ENCODE data around the gene URM1.

Gene URM1

GRCh38 chr9:128393145-128393775 lies 22.1 kb downstream of the URM1 start:
- Histone ChIP-seq H3K27me3 (ENCODE audit: insufficient read depth, insufficient read length) (peaks cover 97% of the 10 kb centered on the region), H3K9ac (ENCODE audit: insufficient read length, low read depth) (peak overlapping the region; percentile 88), H3K4me3 (ENCODE audit: insufficient read length, low read depth) (peak overlapping the region; percentile 49), H3K9me3 (ENCODE audit: insufficient read depth, low read length) (no peaks in the 10 kb centered on the region), H3K36me3 (ENCODE audit: insufficient read depth, insufficient read length, low read length) (peaks cover 33% of the 10 kb centered on the region), H3K4me1 (ENCODE audit: insufficient read depth, insufficient read length) (peaks cover 25% of the 10 kb centered on the region)
- no peak for TF ChIP-seq SUZ12 (IDR thresholded peaks at IDR 0.05; ENCODE audit: extremely low read depth, insufficient read depth, insufficient read length)
- no peak for TF ChIP-seq YY1 (IDR thresholded peaks at IDR 0.05; ENCODE audit: insufficient read depth, insufficient read length)
- TF ChIP-seq ZNF274 (IDR thresholded peaks at IDR 0.05; ENCODE audit: low read depth, low read length), result no peak
- no peak for DNase-seq (ENCODE audit: low read depth, low spot score)

GRCh38 chr9:128393970-128394369 lies 22.8 kb downstream of the URM1 start:
- Histone ChIP-seq H3K36me3 (ENCODE audit: insufficient read depth, insufficient read length, low read length) (peaks cover 25% of the 10 kb centered on the region), H3K4me1 (ENCODE audit: insufficient read depth, insufficient read length) (peaks cover 21% of the 10 kb centered on the region), H3K9me3 (ENCODE audit: insufficient read depth, low read length) (no peaks in the 10 kb centered on the region), H3K9ac (ENCODE audit: insufficient read length, low read depth) (no peak overlapping the region), H3K27me3 (ENCODE audit: insufficient read depth, insufficient read length) (peaks cover 97% of the 10 kb centered on the region), H3K4me3 (ENCODE audit: insufficient read length, low read depth) (no peak overlapping the region)
- no peak for DNase-seq (ENCODE audit: low read depth, low spot score)
- TF ChIP-seq SUZ12 (IDR thresholded peaks at IDR 0.05; ENCODE audit: extremely low read depth, insufficient read depth, insufficient read length) (no peak), YY1 (IDR thresholded peaks at IDR 0.05; ENCODE audit: insufficient read depth, insufficient read length) (no peak), ZNF274 (IDR thresholded peaks at IDR 0.05; ENCODE audit: low read depth, low read length) (no peak)

- H3K4me1 ChIP-seq (ENCODE audit: insufficient read depth, insufficient read length), result peaks cover 20% of the 10 kb centered on the region
These were observed 23.4 kb downstream of the URM1 start for GRCh38 chr9:128394379-128395168.

GRCh38 chr9:128396970-128397613 lies 25.9 kb downstream of the URM1 start:
- DNase-seq (ENCODE audit: low read depth, low spot score), result no peak

More at GRCh38 chr9:128394379-128395168, 23.4 kb downstream of the URM1 start:
- DNase-seq (ENCODE audit: low read depth, low spot score), result no peak
- Histone ChIP-seq H3K4me3 (ENCODE audit: insufficient read length, low read depth) (no peak overlapping the region), H3K36me3 (ENCODE audit: insufficient read depth, insufficient read length, low read length) (peaks cover 19% of the 10 kb centered on the region), H3K27me3 (ENCODE audit: insufficient read depth, insufficient read length) (peaks cover 97% of the 10 kb centered on the region), H3K9ac (ENCODE audit: insufficient read length, low read depth) (no peak overlapping the region), H3K9me3 (ENCODE audit: insufficient read depth, low read length) (no peaks in the 10 kb centered on the region)
- no peak for TF ChIP-seq SUZ12 (IDR thresholded peaks at IDR 0.05; ENCODE audit: extremely low read depth, insufficient read depth, insufficient read length)

GRCh38 chr9:128397831-128398230 lies 26.7 kb downstream of the URM1 start:
- TF ChIP-seq ZNF274 (IDR thresholded peaks at IDR 0.05; ENCODE audit: low read depth, low read length), result no peak
- no peak for TF ChIP-seq YY1 (IDR thresholded peaks at IDR 0.05; ENCODE audit: insufficient read depth, insufficient read length)
- no peak for TF ChIP-seq SUZ12 (IDR thresholded peaks at IDR 0.05; ENCODE audit: extremely low read depth, insufficient read depth, insufficient read length)
- DNase-seq (ENCODE audit: low read depth, low spot score), result no peak
- Histone ChIP-seq H3K9me3 (ENCODE audit: insufficient read depth, low read length) (no peaks in the 10 kb centered on the region), H3K27me3 (ENCODE audit: insufficient read depth, insufficient read length) (peaks cover 86% of the 10 kb centered on the region), H3K36me3 (ENCODE audit: insufficient read depth, insufficient read length, low read length) (no peaks in the 10 kb centered on the region), H3K4me1 (ENCODE audit: insufficient read depth, insufficient read length) (peaks cover 18% of the 10 kb centered on the region), H3K4me3 (ENCODE audit: insufficient read length, low read depth) (no peak overlapping the region), H3K9ac (ENCODE audit: insufficient read length, low read depth) (no peak overlapping the region)

More at GRCh38 chr9:128396970-128397613, 25.9 kb downstream of the URM1 start:
- Histone ChIP-seq H3K4me3 (ENCODE audit: insufficient read length, low read depth) (peak overlapping the region; percentile 0), H3K36me3 (ENCODE audit: insufficient read depth, insufficient read length, low read length) (no peaks in the 10 kb centered on the region), H3K4me1 (ENCODE audit: insufficient read depth, insufficient read length) (peaks cover 18% of the 10 kb centered on the region), H3K27me3 (ENCODE audit: insufficient read depth, insufficient read length) (peaks cover 91% of the 10 kb centered on the region), H3K9ac (ENCODE audit: insufficient read length, low read depth) (peak overlapping the region; percentile 21), H3K9me3 (ENCODE audit: insufficient read depth, low read length) (no peaks in the 10 kb centered on the region)
- no peak for TF ChIP-seq ZNF274 (IDR thresholded peaks at IDR 0.05; ENCODE audit: low read depth, low read length)
- no peak for TF ChIP-seq SUZ12 (IDR thresholded peaks at IDR 0.05; ENCODE audit: extremely low read depth, insufficient read depth, insufficient read length)
- TF ChIP-seq YY1 (IDR thresholded peaks at IDR 0.05; ENCODE audit: insufficient read depth, insufficient read length), result no peak

- no peak for DNase-seq (ENCODE audit: low read depth, low spot score)
- H3K27me3 ChIP-seq (ENCODE audit: insufficient read depth, insufficient read length), result peaks cover 79% of the 10 kb centered on the region
- TF ChIP-seq YY1 (IDR thresholded peaks at IDR 0.05; ENCODE audit: insufficient read depth, insufficient read length) (no peak), ZNF274 (IDR thresholded peaks at IDR 0.05; ENCODE audit: low read depth, low read length) (no peak), SUZ12 (IDR thresholded peaks at IDR 0.05; ENCODE audit: extremely low read depth, insufficient read depth, insufficient read length) (no peak)
- H3K9me3 ChIP-seq (ENCODE audit: insufficient read depth, low read length), result no peaks in the 10 kb centered on the region
- peaks cover 12% of the 10 kb centered on the region for H3K4me1 ChIP-seq (ENCODE audit: insufficient read depth, insufficient read length)
- no peak overlapping the region for H3K9ac ChIP-seq (ENCODE audit: insufficient read length, low read depth)
- no peak overlapping the region for H3K4me3 ChIP-seq (ENCODE audit: insufficient read length, low read depth)
- no peaks in the 10 kb centered on the region for H3K36me3 ChIP-seq (ENCODE audit: insufficient read depth, insufficient read length, low read length)
These were observed 28.7 kb downstream of the URM1 start for GRCh38 chr9:128399861-128400260.

- Histone ChIP-seq H3K4me3 (ENCODE audit: insufficient read length, low read depth) (no peak overlapping the region), H3K4me1 (ENCODE audit: insufficient read depth, insufficient read length) (peaks cover 23% of the 10 kb centered on the region), H3K9ac (ENCODE audit: insufficient read length, low read depth) (no peak overlapping the region), H3K9me3 (ENCODE audit: insufficient read depth, low read length) (no peaks in the 10 kb centered on the region), H3K27me3 (ENCODE audit: insufficient read depth, insufficient read length) (peaks cover 58% of the 10 kb centered on the region), H3K36me3 (ENCODE audit: insufficient read depth, insufficient read length, low read length) (no peaks in the 10 kb centered on the region)
- no peak for DNase-seq (ENCODE audit: low read depth, low spot score)
- no peak for TF ChIP-seq YY1 (IDR thresholded peaks at IDR 0.05; ENCODE audit: insufficient read depth, insufficient read length)
- TF ChIP-seq ZNF274 (IDR thresholded peaks at IDR 0.05; ENCODE audit: low read depth, low read length), result no peak
- no peak for TF ChIP-seq SUZ12 (IDR thresholded peaks at IDR 0.05; ENCODE audit: extremely low read depth, insufficient read depth, insufficient read length)
These were observed 33.4 kb downstream of the URM1 start for GRCh38 chr9:128404560-128404959.

All from NT2/D1 (cell line).